ENCODE results near the gene KANK2.
"Not testable (repeated sequence)": the region's sequence is repeated elsewhere in the genome, so short reads cannot be mapped to it uniquely, and the experiment has no call there.

KANK2 gene

GRCh38 chr19:11140023-11140538, 57.3 kb downstream of the KANK2 start:
- not testable (repeated sequence) for DNase-seq (ENCODE audit: low spot score)

- DNase-seq (ENCODE audit: low spot score): no peak
Measured at GRCh38 chr19:11138601-11139300, 58.6 kb downstream of the KANK2 start.

- peak; percentile 85 for DNase-seq (ENCODE audit: low spot score)
Measured at GRCh38 chr19:11137542-11138384, 59.6 kb downstream of the KANK2 start.

GRCh38 chr19:11136400-11137101, 60.8 kb downstream of the KANK2 start:
- no peak for DNase-seq (ENCODE audit: low spot score)

GRCh38 chr19:11131471-11131870, 65.9 kb downstream of the KANK2 start:
- no peak for DNase-seq (ENCODE audit: low spot score)

- peak; percentile 93 for DNase-seq (ENCODE audit: low spot score)
Measured at GRCh38 chr19:11130824-11131455, 66.4 kb downstream of the KANK2 start.

- DNase-seq (ENCODE audit: low spot score): no peak
Measured at GRCh38 chr19:11127905-11128304, 69.4 kb downstream of the KANK2 start.

- peak; percentile 73 for DNase-seq (ENCODE audit: low spot score)
Measured at GRCh38 chr19:11125994-11126685, 71.2 kb downstream of the KANK2 start.

GRCh38 chr19:11124157-11124556, 73.2 kb downstream of the KANK2 start:
- not testable (repeated sequence) for DNase-seq (ENCODE audit: low spot score)

GRCh38 chr19:11123114-11123513, 74.2 kb downstream of the KANK2 start:
- no peak for DNase-seq (ENCODE audit: low spot score)

- not testable (repeated sequence) for DNase-seq (ENCODE audit: low spot score)
Measured at GRCh38 chr19:11121963-11122362, 75.4 kb downstream of the KANK2 start.

- DNase-seq (ENCODE audit: low spot score): no peak
Measured at GRCh38 chr19:11116507-11116906, 80.8 kb downstream of the KANK2 start.

GRCh38 chr19:11115895-11116446, 81.4 kb downstream of the KANK2 start:
- DNase-seq (ENCODE audit: low spot score): no peak

GRCh38 chr19:11115042-11115441, 82.3 kb downstream of the KANK2 start:
- no peak for DNase-seq (ENCODE audit: low spot score)

Measured in HuH-7.5 (cell line).